Left renal pelvis (tissue), 4 donors: Measurements from ENCODE around the gene ORMDL3. TPM values are rescaled to one million over a fixed set of nuclear protein-coding genes. Genes with fewer than 3 reads are reported as not detected.
"Not testable (repeated sequence)": the region's sequence is repeated elsewhere in the genome, so short reads cannot be mapped to it uniquely, and the experiment has no call there.

Experiments
- DNase-seq, 4 donors: peaks; one replicate each; pipeline ENCODE4 v3.0.0-alpha.2; 2013; ENCODE audit warnings: low read depth in 4 of 4, low spot score in 3 of 4
- polyA plus RNA-seq, 4 donors: library from polyadenylated mRNA; unstranded; fragments of 120-200 nt; gene quantifications; one replicate each; pipeline ENCODE4 v1.2.1, GENCODE V29; 2013; ENCODE audit not compliant: insufficient read length in 4 of 4

ORMDL3 gene
- polyA plus RNA-seq, 4 donors, result 89.8 to 105 (median 98.7) TPM

GRCh38 chr17:39894681-39895376 is 32.6 kb downstream of the ORMDL3 start:
- no peak for DNase-seq

- no peak for DNase-seq
Measured at GRCh38 chr17:39889200-39889599, 38.2 kb downstream of the ORMDL3 start.

DNA sequence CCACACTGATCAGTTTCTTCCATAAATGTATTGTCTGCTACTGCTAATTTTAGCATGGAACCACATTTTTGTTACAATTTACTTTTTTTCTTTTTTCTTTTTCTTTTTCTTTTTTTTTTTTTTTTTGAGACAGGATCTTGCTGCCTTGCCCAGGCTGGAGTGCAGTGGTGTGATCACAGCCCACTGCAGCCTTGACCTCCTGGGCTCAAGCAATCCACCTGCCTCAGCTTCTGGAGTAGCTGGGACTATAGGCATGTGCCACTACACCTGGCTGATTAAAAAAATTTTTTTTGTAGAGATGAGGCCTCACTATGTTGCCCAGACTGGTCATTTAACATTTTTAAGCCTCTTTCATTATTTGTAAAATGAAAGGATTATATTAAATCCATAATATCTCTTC is 40.3 kb downstream of the ORMDL3 start:
- DNase-seq, result no peak

- not testable (repeated sequence) for DNase-seq
Measured at GRCh38 chr17:39886102-39886501, 41.3 kb downstream of the ORMDL3 start.

DNA sequence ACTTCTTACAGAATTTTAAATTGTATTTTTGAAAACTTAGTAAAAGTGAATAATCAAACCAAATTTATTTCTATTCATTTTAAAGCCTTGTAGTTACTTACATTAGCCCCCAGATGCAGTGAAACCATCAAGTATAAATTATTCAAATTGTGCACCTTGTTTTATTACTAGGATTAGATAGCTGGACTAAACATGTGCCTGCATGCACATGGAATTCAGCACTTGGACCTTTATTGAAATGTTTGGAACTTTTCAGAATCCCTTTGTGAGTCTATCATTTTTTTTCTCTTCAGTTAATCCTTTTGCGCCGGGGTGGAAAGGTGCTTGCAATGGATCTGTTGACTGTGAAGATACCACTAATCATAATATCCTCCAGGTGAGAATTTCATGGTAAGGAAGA is 54.6 kb downstream of the ORMDL3 start:
- DNase-seq, result no peak

DNA sequence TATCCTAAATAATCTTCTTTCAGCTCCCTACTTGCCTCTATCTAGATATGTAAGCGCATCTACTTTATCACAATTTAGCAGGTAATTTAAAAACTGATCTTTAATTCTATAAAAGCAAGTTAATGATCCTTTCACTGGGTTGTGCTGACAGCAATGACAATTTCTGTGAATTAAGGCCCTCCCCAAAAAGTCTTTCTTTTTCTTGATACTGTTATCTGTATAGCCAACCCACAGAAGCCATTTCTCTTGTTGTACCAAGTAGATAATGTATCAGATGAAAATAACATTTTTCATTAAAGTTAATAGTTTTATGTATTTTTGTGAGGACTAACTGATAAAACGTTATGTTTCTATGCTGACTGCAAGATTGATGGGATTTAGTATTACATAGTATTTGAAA is 55.6 kb downstream of the ORMDL3 start:
- no peak for DNase-seq

Other genes with a start within 250 kb of the ORMDL3 start
- gene PGAP3, start 239.5 kb downstream of the ORMDL3 start, polyA plus RNA-seq, result 10 to 100 TPM; 26.5 to 45.9 (median 33.8) TPM
- 100 to 1,000 TPM; 103 to 205 (median 178) TPM for gene ERBB2, start 227.5 kb downstream of the ORMDL3 start, polyA plus RNA-seq
- 10 to 100 TPM; 19.6 to 37.8 (median 34.2) TPM for gene MIEN1, start 197.1 kb downstream of the ORMDL3 start, polyA plus RNA-seq
- 10 to 100 TPM in 3 of 4 donors, 1 to 10 TPM in 1; 2.7 to 48.8 (median 33.1) TPM for gene GRB7, start 189.7 kb downstream of the ORMDL3 start, polyA plus RNA-seq
- under 1 TPM; 0.23 to 0.35 (median 0.30) TPM for gene IKZF3, start 63.3 kb downstream of the ORMDL3 start, polyA plus RNA-seq
- not detected for gene ZPBP2, start 59.4 kb downstream of the ORMDL3 start, polyA plus RNA-seq
- gene GSDMB, start 9.0 kb downstream of the ORMDL3 start, polyA plus RNA-seq, result 10 to 100 TPM in 3 of 4 donors, 1 to 10 TPM in 1; 8.2 to 34.0 (median 14.7) TPM
- not detected for gene LRRC3C, start 131 bp upstream of the ORMDL3 start, polyA plus RNA-seq
- gene GSDMA, start 35.4 kb upstream of the ORMDL3 start, polyA plus RNA-seq, result 1 to 10 TPM in 3 of 4 donors, under 1 TPM in 1; 0.20 to 3.7 (median 2.4) TPM
- 100 to 1,000 TPM in 2 of 4 donors, 10 to 100 TPM in 2; 87.3 to 122 (median 107) TPM for gene PSMD3, start 53.2 kb upstream of the ORMDL3 start, polyA plus RNA-seq
- under 1 TPM in 1 of 4 donors, not detected in 3; 0.23 TPM for gene CSF3, start 87.8 kb upstream of the ORMDL3 start, polyA plus RNA-seq
- gene MED24, start 126.8 kb upstream of the ORMDL3 start, polyA plus RNA-seq, result 100 to 1,000 TPM in 2 of 4 donors, 10 to 100 TPM in 2; 83.4 to 132 (median 104) TPM
- 10 to 100 TPM; 47.8 to 83.6 (median 52.8) TPM for gene THRA, start 135.4 kb upstream of the ORMDL3 start, polyA plus RNA-seq
- gene NR1D1, start 173.0 kb upstream of the ORMDL3 start, polyA plus RNA-seq, result 1 to 10 TPM; 3.1 to 5.5 (median 4.2) TPM
- 100 to 1,000 TPM; 166 to 177 (median 173) TPM for gene MSL1, start 194.4 kb upstream of the ORMDL3 start, polyA plus RNA-seq
- 100 to 1,000 TPM in 2 of 4 donors, 10 to 100 TPM in 2; 85.9 to 115 (median 102) TPM for gene CASC3, start 212.9 kb upstream of the ORMDL3 start, polyA plus RNA-seq
- gene RAPGEFL1, start 249.9 kb upstream of the ORMDL3 start, polyA plus RNA-seq, result 10 to 100 TPM in 2 of 4 donors, 1 to 10 TPM in 2; 6.1 to 14.4 (median 10.0) TPM